GM23338 (cell line): ENCODE measurements around the gene FBXO38. TPM values are rescaled to one million over a fixed set of nuclear protein-coding genes. Genes with fewer than 3 reads are reported as not detected.

Experiments
- ATAC-seq: fragments of 200-7000 bp; cut with Tn5 transposase; 3 replicates; pipeline ENCODE4 v1.9.1; 2020
- DNase-seq: peaks from one replicate; pipeline ENCODE4 v3.0.0-alpha.2; 2015; ENCODE audit warnings: low spot score
- H2AFZ ChIP-seq: fragments of 200-600 bp; sonication (generic); 2 replicates; pipeline ENCODE4 v1.8.0; 2016; ENCODE audit warnings: antibody characterized with exemption, mild to moderate bottlenecking, moderate library complexity
- H3F3A ChIP-seq: fragments of 200-600 bp; sonication (generic); replicated peaks from 2 replicates; pipeline ENCODE4 v1.8.0; 2017; ENCODE audit warnings: antibody characterized with exemption, mixed run types, low read depth
- H3K27ac ChIP-seq: fragments of 200-600 bp; sonication (generic); 2 replicates; pipeline ENCODE4 v1.6.1; 2016; ENCODE audit warnings: low read depth
- H3K27me3 ChIP-seq: fragments of 200-600 bp; sonication (generic); 2 replicates; pipeline ENCODE4 v1.8.0; 2016; ENCODE audit warnings: mild to moderate bottlenecking, mixed run types, moderate library complexity; ENCODE audit not compliant: insufficient read depth
- H3K36me3 ChIP-seq: fragments of 200-600 bp; sonication (generic); 2 replicates; pipeline ENCODE4 v1.8.0; 2016; ENCODE audit warnings: mild to moderate bottlenecking; ENCODE audit not compliant: insufficient read depth
- H3K4me1 ChIP-seq: fragments of 200-600 bp; sonication (generic); 2 replicates; pipeline ENCODE4 v1.8.0; 2016; ENCODE audit warnings: mild to moderate bottlenecking, moderate library complexity; ENCODE audit not compliant: insufficient read depth
- H3K4me2 ChIP-seq: fragments of 200-600 bp; sonication (generic); 2 replicates; pipeline ENCODE4 v1.7.1; 2017; ENCODE audit warnings: mixed run types
- H3K4me3 ChIP-seq: fragments of 200-600 bp; sonication (generic); 2 replicates; pipeline ENCODE4 v1.6.1; 2016; ENCODE audit warnings: mixed run types
- H3K79me2 ChIP-seq: fragments of 200-600 bp; sonication (generic); replicated peaks from 2 replicates; pipeline ENCODE4 v1.8.0; 2017; ENCODE audit warnings: mild to moderate bottlenecking; ENCODE audit not compliant: insufficient read depth
- H3K9me2 ChIP-seq: fragments of 200-600 bp; sonication (generic); 2 replicates; pipeline ENCODE4 v1.8.0; 2017; ENCODE audit not compliant: insufficient read depth
- H4K20me1 ChIP-seq: fragments of 200-600 bp; sonication (generic); replicated peaks from 2 replicates; pipeline ENCODE4 v1.8.0; 2017; ENCODE audit warnings: mild to moderate bottlenecking; ENCODE audit not compliant: insufficient read depth
- H3K27ac Mint-ChIP-seq: 2 replicates; pipeline ENCODE4 v1.8.0; 2020; ENCODE audit warnings: inconsistent platforms, mild to moderate bottlenecking, moderate library complexity, mixed read lengths
- H3K27me3 Mint-ChIP-seq: 3 replicates; pipeline ENCODE4 v1.8.0; 2022; ENCODE audit warnings: low read depth, mild to moderate bottlenecking, moderate library complexity, mixed read lengths, inconsistent platforms; ENCODE audit not compliant: insufficient read depth, poor library complexity
- H3K36me3 Mint-ChIP-seq: 3 replicates; pipeline ENCODE4 v1.8.0; 2021; ENCODE audit warnings: low read depth, mild to moderate bottlenecking, inconsistent platforms, moderate library complexity, mixed read lengths
- H3K4me1 Mint-ChIP-seq: 3 replicates; pipeline ENCODE4 v1.8.0; 2020; ENCODE audit warnings: mild to moderate bottlenecking, inconsistent platforms, mixed read lengths
- H3K4me3 Mint-ChIP-seq: 3 replicates; pipeline ENCODE4 v1.8.0; 2021; ENCODE audit warnings: moderate library complexity, mild to moderate bottlenecking, inconsistent platforms, mixed read lengths
- H3K9me3 Mint-ChIP-seq: 3 replicates; pipeline ENCODE4 v1.8.0; 2020; ENCODE audit warnings: moderate library complexity, mild to moderate bottlenecking, inconsistent platforms, mixed read lengths
- CREB1 ChIP-seq: fragments of 250-450 bp; sonication (Bioruptor Pico); IDR thresholded peaks from 2 replicates; pipeline ENCODE4 v1.5.0; 2020; ENCODE audit warnings: low read depth, mild to moderate bottlenecking, moderate library complexity
- CTCF ChIP-seq, 2 experiments: fragments of 200-600 bp in 1 of 2; sonication (generic) in 1 of 2; conservative IDR thresholded peaks; 2 replicates each; pipeline versions ENCODE4 v1.5.1 to v1.6.1; 2016 to 2017; ENCODE audit warnings: antibody characterized with exemption in 2 of 2, low read depth in 2 of 2, mild to moderate bottlenecking in 2 of 2, moderate library complexity in 1 of 2
- EZH2 ChIP-seq: fragments of 200-600 bp; sonication (generic); IDR thresholded peaks from one replicate; pipeline ENCODE4 v1.8.0; 2017; ENCODE audit warnings: antibody characterized with exemption, mild to moderate bottlenecking, low read depth; ENCODE audit not compliant: unreplicated experiment
- EZH2phosphoT487 ChIP-seq: fragments of 200-600 bp; sonication (generic); IDR thresholded peaks from one replicate; pipeline ENCODE4 v1.8.1; 2018; ENCODE audit warnings: antibody characterized with exemption; ENCODE audit not compliant: unreplicated experiment
- JUNB ChIP-seq: IDR thresholded peaks from one replicate; pipeline ENCODE4 v1.6.1; 2016; ENCODE audit warnings: antibody characterized with exemption; ENCODE audit not compliant: unreplicated experiment
- NANOG ChIP-seq: IDR thresholded peaks from 2 replicates; pipeline ENCODE4 v1.6.1; 2016; ENCODE audit warnings: antibody characterized with exemption, borderline replicate concordance
- POLR2AphosphoS5 ChIP-seq: IDR thresholded peaks from 2 replicates; pipeline ENCODE4 v1.6.1; 2016; ENCODE audit warnings: antibody characterized with exemption, low read depth
- REST ChIP-seq: IDR thresholded peaks from one replicate; pipeline ENCODE4 v1.6.1; 2018; ENCODE audit warnings: antibody characterized with exemption; ENCODE audit not compliant: unreplicated experiment
- STAT1 ChIP-seq: IDR thresholded peaks from one replicate; pipeline ENCODE4 v1.6.1; 2016; ENCODE audit warnings: antibody characterized with exemption; ENCODE audit not compliant: unreplicated experiment
- ZNF114 ChIP-seq: fragments of 250-450 bp; sonication (Bioruptor Pico); IDR thresholded peaks from 2 replicates; pipeline ENCODE4 v1.5.0; 2020; ENCODE audit warnings: mild to moderate bottlenecking, moderate library complexity
- ZNF331 ChIP-seq: fragments of 250-450 bp; sonication (Bioruptor Pico); IDR thresholded peaks from 2 replicates; pipeline ENCODE4 v1.5.0; 2020; ENCODE audit warnings: low read depth, mild to moderate bottlenecking, moderate library complexity
- ZNF462 ChIP-seq: fragments of 250-450 bp; sonication (Bioruptor Pico); IDR thresholded peaks from 2 replicates; pipeline ENCODE4 v1.5.0; 2020; ENCODE audit warnings: mild to moderate bottlenecking, moderate library complexity
- polyA plus RNA-seq: library from polyadenylated mRNA; unstranded; fragments of >200 nt; fragmentation: Nextera tagmentation; extraction: Ambion mirVana; gene quantifications from 2 replicates; pipeline ENCODE4 v1.2.1, GENCODE V29; 2016
- total RNA-seq: library from RNA; depleted of rRNA; stranded (reverse); fragments of >200 nt; shearing (Covaris generic); gene quantifications from 2 replicates; pipeline ENCODE4 v1.2.3, GENCODE V29; 2014
- TF ChIP-seq, protein P1 (sequence below): IDR thresholded peaks from 2 replicates; pipeline ENCODE4 v1.6.1; 2016; ENCODE audit warnings: antibody characterized with exemption

FBXO38 gene
- total and polyA plus RNA-seq, 2 experiments from 2014 or later = 13.3 to 45.6 TPM

DNA sequence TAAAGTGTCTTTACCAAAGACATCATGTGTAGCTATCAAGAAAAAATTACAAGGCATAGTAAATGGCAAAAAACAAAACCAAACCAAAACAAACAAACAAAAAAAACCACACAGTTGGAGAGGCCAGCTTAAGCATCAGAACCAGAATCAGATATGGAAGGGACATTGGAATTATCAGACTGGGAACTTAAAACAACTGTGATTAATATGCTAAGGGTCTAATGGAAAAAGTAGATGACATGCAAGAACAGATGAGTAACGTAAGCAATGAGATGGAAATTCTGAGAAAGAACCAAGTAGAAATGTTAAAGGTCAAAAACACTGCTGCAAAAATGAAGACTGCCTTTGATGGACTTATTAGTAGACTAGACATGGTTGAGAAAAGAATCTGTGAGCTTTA lies 75.9 kb downstream of the FBXO38 start:
- Histone ChIP-seq H3K79me2 (no peaks in the 10 kb centered on the region), H3F3A (no peaks in the 10 kb centered on the region), H4K20me1 (no peaks in the 10 kb centered on the region), H3K9me2 (no peaks in the 10 kb centered on the region), H2AFZ (no peak overlapping the region), H3K27me3 (no peaks in the 10 kb centered on the region), H3K27ac (no peak overlapping the region), H3K36me3 (no peaks in the 10 kb centered on the region), H3K4me3 (no peak overlapping the region), H3K4me2 (no peak overlapping the region), H3K4me1 (peaks cover 16% of the 10 kb centered on the region)
- no peak for TF ChIP-seq ZNF114 (CRISPR knock-in tag)
- no peak for TF ChIP-seq STAT1
- TF ChIP-seq NANOG = no peak
- TF ChIP-seq REST = no peak
- no peak for TF ChIP-seq JUNB
- TF ChIP-seq CTCF (conservative IDR thresholded peaks at IDR 0.05; ENCODE audit: low read depth in 2 of 2) = no peak
- TF ChIP-seq POLR2AphosphoS5 = no peak
- TF ChIP-seq CREB1 (CRISPR knock-in tag) = no peak
- TF ChIP-seq ZNF331 (CRISPR knock-in tag) = no peak
- TF ChIP-seq ZNF462 (CRISPR knock-in tag) = no peak
- no peak for TF ChIP-seq EZH2phosphoT487
- TF ChIP-seq EZH2 = no peak
- TF ChIP-seq, protein P1, sequence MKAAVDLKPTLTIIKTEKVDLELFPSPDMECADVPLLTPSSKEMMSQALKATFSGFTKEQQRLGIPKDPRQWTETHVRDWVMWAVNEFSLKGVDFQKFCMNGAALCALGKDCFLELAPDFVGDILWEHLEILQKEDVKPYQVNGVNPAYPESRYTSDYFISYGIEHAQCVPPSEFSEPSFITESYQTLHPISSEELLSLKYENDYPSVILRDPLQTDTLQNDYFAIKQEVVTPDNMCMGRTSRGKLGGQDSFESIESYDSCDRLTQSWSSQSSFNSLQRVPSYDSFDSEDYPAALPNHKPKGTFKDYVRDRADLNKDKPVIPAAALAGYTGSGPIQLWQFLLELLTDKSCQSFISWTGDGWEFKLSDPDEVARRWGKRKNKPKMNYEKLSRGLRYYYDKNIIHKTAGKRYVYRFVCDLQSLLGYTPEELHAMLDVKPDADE = no peak
- no peak for DNase-seq
- Mint-ChIP-seq H3K27me3 (no peaks in the 10 kb centered on the region), H3K4me1 (peaks cover 15% of the 10 kb centered on the region; the same call in 2 of the 3 replicates), H3K36me3 (no peaks in the 10 kb centered on the region), H3K9me3 (no peaks in the 10 kb centered on the region), H3K27ac (no peak overlapping the region), H3K4me3 (no peak overlapping the region)
- ATAC-seq = no peak
